ENCODE data around the gene TDRD6.
"Not testable (repeated sequence)": the region's sequence is repeated elsewhere in the genome, so short reads cannot be mapped to it uniquely, and the experiment has no call there.

TDRD6 gene, protein sequence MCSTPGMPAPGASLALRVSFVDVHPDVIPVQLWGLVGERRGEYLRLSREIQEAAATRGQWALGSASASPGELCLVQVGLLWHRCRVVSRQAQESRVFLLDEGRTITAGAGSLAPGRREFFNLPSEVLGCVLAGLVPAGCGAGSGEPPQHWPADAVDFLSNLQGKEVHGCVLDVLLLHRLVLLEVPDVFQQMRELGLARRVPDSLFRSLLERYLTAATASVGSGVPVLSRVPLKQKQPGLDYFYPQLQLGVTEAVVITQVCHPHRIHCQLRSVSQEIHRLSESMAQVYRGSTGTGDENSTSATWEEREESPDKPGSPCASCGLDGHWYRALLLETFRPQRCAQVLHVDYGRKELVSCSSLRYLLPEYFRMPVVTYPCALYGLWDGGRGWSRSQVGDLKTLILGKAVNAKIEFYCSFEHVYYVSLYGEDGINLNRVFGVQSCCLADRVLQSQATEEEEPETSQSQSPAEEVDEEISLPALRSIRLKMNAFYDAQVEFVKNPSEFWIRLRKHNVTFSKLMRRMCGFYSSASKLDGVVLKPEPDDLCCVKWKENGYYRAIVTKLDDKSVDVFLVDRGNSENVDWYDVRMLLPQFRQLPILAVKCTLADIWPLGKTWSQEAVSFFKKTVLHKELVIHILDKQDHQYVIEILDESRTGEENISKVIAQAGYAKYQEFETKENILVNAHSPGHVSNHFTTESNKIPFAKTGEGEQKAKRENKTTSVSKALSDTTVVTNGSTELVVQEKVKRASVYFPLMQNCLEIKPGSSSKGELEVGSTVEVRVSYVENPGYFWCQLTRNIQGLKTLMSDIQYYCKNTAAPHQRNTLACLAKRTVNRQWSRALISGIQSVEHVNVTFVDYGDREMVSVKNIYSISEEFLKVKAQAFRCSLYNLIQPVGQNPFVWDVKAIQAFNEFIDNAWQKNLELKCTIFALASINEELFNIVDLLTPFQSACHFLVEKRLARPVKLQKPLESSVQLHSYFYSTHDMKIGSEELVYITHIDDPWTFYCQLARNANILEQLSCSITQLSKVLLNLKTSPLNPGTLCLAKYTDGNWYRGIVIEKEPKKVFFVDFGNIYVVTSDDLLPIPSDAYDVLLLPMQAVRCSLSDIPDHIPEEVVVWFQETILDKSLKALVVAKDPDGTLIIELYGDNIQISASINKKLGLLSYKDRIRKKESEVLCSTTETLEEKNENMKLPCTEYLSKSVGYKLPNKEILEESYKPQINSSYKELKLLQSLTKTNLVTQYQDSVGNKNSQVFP (N-terminal part only)

DNA sequence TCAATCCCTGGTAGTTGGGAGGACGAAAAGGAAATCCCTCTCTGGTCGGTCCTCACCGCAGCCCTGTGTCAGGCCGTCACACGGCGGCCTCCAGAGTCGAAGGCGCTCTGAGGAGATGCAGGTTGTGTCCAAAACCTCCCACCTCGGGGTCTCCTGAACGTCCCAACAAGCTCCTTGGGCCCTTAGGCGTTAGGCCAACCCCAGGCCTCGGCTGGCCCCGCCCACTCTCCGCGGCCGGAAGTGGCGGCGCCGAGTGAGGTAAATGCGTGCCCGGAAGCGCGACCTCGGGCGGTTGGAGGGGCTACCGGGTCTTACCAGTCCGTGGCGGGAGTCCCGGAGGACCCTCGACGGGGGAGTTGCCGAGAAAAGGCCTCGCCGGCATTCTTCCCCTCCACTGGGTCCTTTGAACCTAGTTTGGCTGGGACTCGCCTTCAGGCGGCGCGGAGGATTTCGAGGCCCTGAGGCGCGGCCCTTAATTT is at the start of gene TDRD6:
Gene TDRD6 (plus strand): TSS at position 267 of the 479 bp plus-strand sequence. CDS start 244 bp downstream, outside the sequence.
- no peak for FAIRE-seq
- DNase-seq (ENCODE audit: insufficient read length, low spot score): no peak
- TF ChIP-seq POLR2A (IDR thresholded peaks at IDR 0.05; ENCODE audit: low read depth, low read length): no peak

DNA sequence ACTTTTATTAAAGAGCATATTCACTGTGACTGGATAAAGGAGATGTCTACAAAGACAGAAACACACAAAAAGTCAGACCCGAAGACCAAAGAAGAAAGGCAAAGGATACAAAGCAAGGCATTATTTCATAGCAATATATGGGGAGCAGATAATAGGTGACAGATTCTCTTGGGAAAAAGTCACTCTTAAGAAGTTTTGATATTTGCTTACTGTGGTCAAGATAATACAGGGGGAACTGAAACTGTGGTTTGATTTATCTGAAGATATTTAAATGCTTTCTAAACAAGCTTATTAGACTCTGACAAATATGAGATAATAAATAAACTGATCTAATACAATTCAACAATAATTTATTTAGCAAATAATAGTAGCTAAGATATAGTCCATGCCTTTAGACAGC is 49.8 kb upstream of the TDRD6 start:
- TF ChIP-seq POLR2A (IDR thresholded peaks at IDR 0.05; ENCODE audit: low read depth, low read length): no peak
- DNase-seq (ENCODE audit: insufficient read length, low spot score) (no peak), FAIRE-seq (no peak)

DNA sequence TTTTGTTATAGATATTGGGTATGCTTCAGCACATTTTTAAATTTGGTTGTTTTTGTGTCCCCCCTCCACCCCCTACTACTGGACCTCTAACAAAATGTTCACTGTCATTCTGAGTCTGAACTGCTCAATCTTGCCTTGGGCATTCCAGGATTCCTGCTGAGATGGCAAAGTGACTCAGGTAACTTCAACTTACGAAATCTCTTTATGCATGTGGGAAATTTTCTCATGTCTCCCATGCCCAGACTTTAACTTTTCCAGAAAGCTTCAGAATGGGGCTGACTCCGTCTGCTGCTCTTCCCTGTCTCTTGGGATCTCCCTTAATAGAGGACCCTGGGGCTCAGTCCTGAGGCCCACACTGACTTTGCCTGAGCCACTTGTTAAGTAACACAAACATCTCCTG is 49.0 kb upstream of the TDRD6 start:
- no peak for TF ChIP-seq POLR2A (IDR thresholded peaks at IDR 0.05; ENCODE audit: low read depth, low read length)
- DNase-seq (ENCODE audit: insufficient read length, low spot score) (no peak), FAIRE-seq (no peak)

DNA sequence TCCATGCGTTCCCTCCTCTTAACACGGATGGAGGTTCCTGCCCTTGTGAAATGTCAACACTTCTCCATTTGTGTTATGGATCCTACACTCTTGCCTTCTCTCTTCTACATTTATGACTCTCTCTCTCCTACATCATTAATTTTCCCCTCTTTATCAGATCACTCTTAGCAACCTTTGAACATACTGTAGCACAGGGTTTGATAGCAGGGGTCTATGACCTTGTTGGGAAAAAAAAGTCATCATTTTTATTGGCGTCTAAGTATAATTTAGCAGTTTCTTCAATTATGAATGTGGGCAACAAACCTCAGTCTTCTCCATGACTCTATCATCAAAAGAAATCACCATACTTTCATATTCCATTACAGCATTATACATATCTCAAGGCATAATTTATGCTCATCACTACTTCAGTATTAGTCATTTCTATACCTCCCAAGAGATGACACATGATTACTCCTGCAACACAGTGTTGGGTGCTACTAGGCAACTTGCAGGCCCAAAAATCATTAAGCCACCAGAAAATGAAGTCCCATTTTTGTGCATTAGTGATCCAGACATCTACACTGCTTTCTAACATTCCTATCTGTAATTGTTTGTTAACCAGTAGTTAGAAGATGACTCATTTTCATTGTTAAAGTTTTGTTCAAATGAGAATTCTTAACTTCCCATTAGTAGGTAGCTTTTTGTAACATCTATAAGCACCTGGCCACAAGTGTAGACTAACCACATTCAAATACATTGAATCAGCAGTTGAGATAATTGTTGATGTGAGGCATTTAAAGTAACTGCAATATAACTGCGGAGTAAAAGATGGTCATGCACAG is 44.5 kb upstream of the TDRD6 start:
- TF ChIP-seq POLR2A (IDR thresholded peaks at IDR 0.05; ENCODE audit: low read depth, low read length): no peak
- FAIRE-seq (no peak), DNase-seq (ENCODE audit: insufficient read length, low spot score) (no peak)

DNA sequence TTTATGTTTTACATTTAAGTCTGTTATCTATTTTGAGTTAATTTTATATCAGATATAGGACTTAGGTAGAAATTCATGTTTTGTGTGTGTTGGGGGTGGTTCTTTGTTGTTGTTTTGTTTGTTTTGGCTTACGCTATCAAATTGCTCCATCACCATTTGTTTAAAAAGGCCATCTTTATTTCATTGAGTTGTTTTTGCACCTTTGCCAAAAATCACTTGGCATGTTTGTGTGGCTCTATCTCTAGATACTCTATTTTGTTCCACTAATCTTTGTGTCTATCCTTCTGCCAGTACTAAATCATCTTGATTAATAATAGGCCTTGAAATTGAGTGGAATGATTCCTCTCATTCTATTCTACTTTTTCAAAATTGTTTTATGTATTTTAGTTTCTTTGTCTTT is 42.4 kb upstream of the TDRD6 start:
- no peak for DNase-seq (ENCODE audit: insufficient read length, low spot score)
- FAIRE-seq: no peak

DNA sequence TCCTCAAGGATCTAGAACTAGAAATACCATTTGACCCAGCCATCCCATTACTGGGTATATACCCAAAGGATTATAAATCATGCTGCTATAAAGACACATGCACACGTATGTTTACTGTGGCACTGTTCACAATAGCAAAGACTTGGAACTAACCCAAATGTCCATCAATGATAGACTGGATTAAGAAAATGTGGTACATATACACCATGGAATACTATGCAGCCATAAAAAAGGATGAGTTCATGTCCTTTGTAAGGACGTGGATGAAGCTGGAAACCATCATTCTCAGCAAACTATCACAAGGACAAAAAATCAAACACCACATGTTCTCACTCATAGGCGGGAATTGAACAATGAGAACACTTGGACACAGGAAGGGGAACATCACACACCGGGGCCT is 39.6 kb upstream of the TDRD6 start:
- not testable (repeated sequence) for FAIRE-seq; DNase-seq (ENCODE audit: insufficient read length, low spot score)

More for the DNA sequence above, 42.4 kb upstream of the TDRD6 start:
- no peak for TF ChIP-seq POLR2A (IDR thresholded peaks at IDR 0.05; ENCODE audit: low read depth, low read length)

DNA sequence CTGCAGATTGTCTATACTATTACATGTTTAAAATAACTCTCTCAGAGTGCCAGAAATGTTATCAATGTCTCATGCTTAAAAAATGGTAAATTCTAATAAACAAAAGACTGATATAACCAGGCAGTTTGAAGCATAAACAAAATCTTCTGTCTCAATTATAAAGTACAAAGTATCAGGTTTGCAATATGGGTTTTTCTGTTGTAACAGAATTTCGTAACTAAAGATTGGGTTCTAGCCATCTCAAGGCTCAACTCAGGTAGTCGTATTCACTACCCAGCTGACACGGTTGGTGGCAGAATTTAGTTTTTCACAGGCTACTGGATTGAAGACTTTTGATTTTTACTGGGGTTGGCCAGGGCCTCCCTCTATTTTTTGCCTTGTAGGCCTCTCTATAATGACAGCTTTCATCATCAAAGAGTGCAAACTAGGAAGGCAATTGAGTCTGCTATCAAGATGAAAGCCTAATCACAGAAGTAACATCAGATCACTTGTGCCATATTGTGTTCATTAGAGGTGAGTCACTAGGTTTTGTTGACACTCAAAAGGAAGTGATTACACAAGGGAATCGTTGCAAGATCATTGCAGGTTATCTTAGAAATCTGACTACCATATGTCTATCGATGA is 38.7 kb upstream of the TDRD6 start:
- FAIRE-seq: no peak
- DNase-seq (ENCODE audit: insufficient read length, low spot score): no peak
- TF ChIP-seq POLR2A (IDR thresholded peaks at IDR 0.05; ENCODE audit: low read depth, low read length): no peak

DNA sequence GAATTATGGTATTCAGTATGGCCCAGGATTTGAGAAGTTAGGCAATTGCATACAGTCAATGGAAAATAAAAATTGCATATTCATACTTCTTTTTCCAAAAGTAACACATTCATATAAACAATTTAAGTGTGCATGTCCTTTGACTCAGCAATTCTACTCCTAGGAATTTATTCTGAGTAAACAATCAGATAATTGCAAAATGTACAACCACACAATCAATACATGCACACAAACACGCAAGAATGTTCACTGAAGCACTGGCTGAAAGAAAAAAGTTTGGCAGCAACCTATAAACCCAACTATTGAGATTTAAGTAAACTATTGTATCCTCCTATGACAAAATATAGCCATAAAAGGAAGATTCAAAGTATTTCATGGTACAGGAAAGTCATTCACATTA is 36.7 kb upstream of the TDRD6 start:
- DNase-seq (ENCODE audit: insufficient read length, low spot score): no peak
- no peak for TF ChIP-seq POLR2A (IDR thresholded peaks at IDR 0.05; ENCODE audit: low read depth, low read length)
- no peak for FAIRE-seq

DNA sequence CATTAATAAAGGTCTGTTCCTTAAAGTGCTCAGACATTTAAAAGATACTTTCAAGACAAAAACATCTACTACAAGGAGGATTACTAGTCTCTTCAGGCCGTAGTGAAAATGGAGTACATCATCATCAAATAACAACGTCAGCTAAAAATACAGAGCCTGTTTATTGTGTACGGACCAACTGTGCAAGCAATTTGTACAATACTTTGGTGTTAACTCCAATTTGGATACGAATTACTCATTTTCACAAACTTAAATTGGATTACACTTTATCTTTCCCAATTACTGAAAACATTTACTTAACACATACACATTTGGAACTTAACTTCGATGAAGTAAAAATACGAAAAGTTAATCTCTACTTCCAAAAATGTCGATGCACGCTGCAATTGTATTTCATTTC is 35.9 kb upstream of the TDRD6 start:
- no peak for DNase-seq (ENCODE audit: insufficient read length, low spot score)
- FAIRE-seq: no peak
- no peak for TF ChIP-seq POLR2A (IDR thresholded peaks at IDR 0.05; ENCODE audit: low read depth, low read length)

DNA sequence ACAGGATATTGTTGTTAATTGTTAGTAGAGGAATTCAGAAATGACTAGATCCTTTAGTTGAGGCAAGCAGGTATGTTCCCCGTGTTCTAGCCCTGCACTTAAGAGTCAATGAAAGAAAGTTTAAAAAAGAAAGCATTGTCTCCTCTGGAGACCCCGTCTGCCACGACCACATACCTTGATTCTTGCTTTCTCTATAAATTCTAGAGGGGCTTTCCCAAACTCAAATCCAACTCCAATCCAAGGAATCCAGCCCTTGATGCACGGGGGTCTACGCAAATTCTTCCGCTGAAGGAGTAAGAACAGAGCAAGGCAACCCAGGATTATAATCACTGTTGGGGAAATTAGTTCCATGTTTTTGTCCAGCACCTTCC is 35.5 kb upstream of the TDRD6 start:
- no peak for TF ChIP-seq POLR2A (IDR thresholded peaks at IDR 0.05; ENCODE audit: low read depth, low read length)
- FAIRE-seq (no peak), DNase-seq (ENCODE audit: insufficient read length, low spot score) (no peak)

DNA sequence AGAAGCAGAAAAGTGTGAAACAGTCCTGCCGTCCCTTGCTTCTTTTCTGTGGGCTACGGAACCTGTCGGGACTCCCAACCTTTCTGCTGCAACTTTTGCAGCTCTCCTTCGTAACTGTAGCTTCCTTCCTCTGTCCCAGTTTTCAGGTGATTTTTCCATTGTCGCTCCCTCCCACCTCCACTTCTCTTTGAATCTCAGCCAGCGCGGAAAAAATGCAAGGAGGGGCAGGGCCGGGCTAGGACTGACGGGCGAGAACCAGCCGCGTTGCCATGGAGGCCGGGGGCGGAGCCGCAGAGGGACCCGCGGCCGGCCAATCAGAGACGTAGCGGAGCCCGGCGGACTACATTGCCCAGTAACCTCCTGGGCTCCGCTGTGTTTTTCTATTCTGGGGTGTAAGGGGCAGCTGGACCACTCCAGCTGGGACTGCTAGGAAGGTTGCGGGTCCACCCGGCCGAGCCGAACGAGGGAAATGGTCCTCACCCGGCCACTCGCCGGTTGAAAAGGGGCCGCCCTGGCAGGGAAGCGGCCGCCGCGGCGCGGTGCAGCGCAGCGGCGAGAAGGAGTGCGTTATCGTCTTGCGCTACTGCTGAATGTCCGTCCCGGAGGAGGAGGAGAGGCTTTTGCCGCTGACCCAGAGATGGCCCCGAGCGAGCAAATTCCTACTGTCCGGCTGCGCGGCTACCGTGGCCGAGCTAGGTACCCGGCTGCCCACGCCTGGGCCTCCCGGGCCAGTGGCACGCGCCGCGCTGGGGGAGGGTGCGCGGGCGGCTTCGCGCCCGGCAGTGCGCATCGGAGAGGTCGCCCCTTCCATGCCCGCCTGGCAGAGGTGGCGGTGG is 34.9 kb upstream of the TDRD6 start, which contains the start of the genes CYP39A1 and SLC25A27:
Gene CYP39A1 (minus strand): TSS at position 216 of the 836 bp plus-strand sequence. CDS start 236 bp downstream, outside the sequence.
Gene SLC25A27 (plus strand): TSS at position 373 of the 836 bp plus-strand sequence. CDS start 218 bp downstream, at position 591.
- TF ChIP-seq POLR2A (IDR thresholded peaks at IDR 0.05; ENCODE audit: low read depth, low read length): no peak
- FAIRE-seq (no peak), DNase-seq (ENCODE audit: insufficient read length, low spot score) (no peak)
